Stomach (tissue), 9 donors: Measurements from ENCODE around the gene ZNF683. TPM values are rescaled to one million over a fixed set of nuclear protein-coding genes. Genes with fewer than 3 reads are reported as not detected.

Source experiments
- DNase-seq, 2 donors: peaks; one replicate each; pipeline versions ENCODE4 v3.0.0 to v3.0.0-alpha.2; 2013 to 2019
- H3K27ac ChIP-seq, 5 donors: fragments of 200-600 bp in 4 of 5; sonication (generic) in 4 of 5; one replicate each; pipeline ENCODE4 v1.5.1; 2013 to 2019; ENCODE audit warnings: mild to moderate bottlenecking in 1 of 5, moderate library complexity in 1 of 5
- H3K27me3 ChIP-seq, 3 donors: fragments of 200-600 bp; sonication (generic); one replicate each; pipeline ENCODE4 v1.5.1; 2017 to 2019; ENCODE audit warnings: mixed run types in 1 of 3
- H3K36me3 ChIP-seq, 4 donors: fragments of 200-600 bp; sonication (generic); 1 replicate in 3 of 4; 2 replicates in 1 of 4; pipeline ENCODE4 v1.5.1; 2016 to 2019
- H3K4me1 ChIP-seq, 4 donors: fragments of 200-600 bp; sonication (generic); one replicate each; pipeline ENCODE4 v1.5.1; 2016 to 2019
- H3K4me3 ChIP-seq, 4 donors: fragments of 200-600 bp; sonication (generic) in 3 of 4; one replicate each; pipeline ENCODE4 v1.5.1; 2016 to 2019; ENCODE audit warnings: mild to moderate bottlenecking in 1 of 4
- H3K9me3 ChIP-seq, 4 donors: fragments of 200-600 bp; sonication (generic); one replicate each; pipeline ENCODE4 v1.5.1; 2016 to 2019
- CTCF ChIP-seq, 7 experiments: fragments of 450-650 bp in 4 of 7; fragments of 200-600 bp in 3 of 7; sonication (generic) in 3 of 7; IDR thresholded peaks; one replicate each; pipeline ENCODE4 v1.5.1; 2016 to 2019; ENCODE audit warnings: antibody characterized with exemption in 7 of 7, control low read depth in 2 of 7, mild to moderate bottlenecking in 1 of 7
- EP300 ChIP-seq: sonication (generic); formaldehyde crosslinking; IDR thresholded peaks from one replicate; pipeline ENCODE4 v1.6.1; 2017; ENCODE audit warnings: antibody characterized with exemption
- POLR2A ChIP-seq, 4 donors: fragments of 450-650 bp; IDR thresholded peaks; one replicate each; pipeline ENCODE4 v1.6.1; 2016; ENCODE audit warnings: antibody characterized with exemption in 4 of 4, control low read depth in 2 of 4, mild to moderate bottlenecking in 1 of 4, moderate library complexity in 1 of 4
- POLR2AphosphoS5 ChIP-seq, 3 donors: sonication (generic); formaldehyde crosslinking; IDR thresholded peaks; one replicate each; pipeline ENCODE4 v1.6.1; 2016; ENCODE audit warnings: antibody characterized with exemption in 3 of 3
- WGBS, 5 donors: extraction: QIAGEN DNeasy Blood & Tissue Kit in 3 of 5; methylation state at CpG; one replicate each; pipeline versions ENCODE4 v1.1.5 to v1.1.7; 2013 to 2018; 5-methylcytosine and 5-hydroxymethylcytosine counted together
- intact Hi-C: fragments of 100-400 bp; cut with DNase I; formaldehyde crosslinking; loops from one replicate; pipeline ENCODE4 v1.15.1; 2023; ENCODE audit warnings: low total_unique reads
- polyA plus RNA-seq, 3 donors: library from polyadenylated mRNA; stranded (reverse); fragments of 200-250 nt; gene quantifications; one replicate each; pipeline ENCODE4 v1.2.3, GENCODE V29; 2013
- total RNA-seq, 5 donors: library from RNA; depleted of rRNA; stranded (reverse); fragments of >200 nt; gene quantifications; one replicate each; pipeline versions ENCODE4 v1.1.0 to v1.2.3, GENCODE V29; 2014 to 2016
- donor health status: healthy with polysubstance abuse.
- donor health status: Bipolar disorder and iron deficiency.
- donor health status: healthy.

Gene ZNF683
- total and polyA plus RNA-seq, 8 donors, result 0.25 to 3.6 (median 0.90) TPM; not detected in 4

GRCh38 chr1:26353210-26353859 is 19.2 kb downstream of the ZNF683 start:
- intact Hi-C loops, result no loop called here
- TF ChIP-seq CTCF (IDR thresholded peaks at IDR 0.05) (no peak), POLR2AphosphoS5 (IDR thresholded peaks at IDR 0.05) (no peak)
- DNase-seq, result no peak
- Histone ChIP-seq H3K4me3 (no peak overlapping the region), H3K27ac (no peak overlapping the region), H3K9me3 (no peaks in the 10 kb centered on the region), H3K4me1 (peaks cover 0 to 11% (median 0%) of the 10 kb centered on the region in 4 donors), H3K36me3 (no peaks in the 10 kb centered on the region), H3K27me3 (peaks cover 0 to 48% (median 0%) of the 10 kb centered on the region in 3 donors)
- 79 to 92% (median 89%) methylated on average over 4 of the region's 4 CpGs for WGBS, 5 donors

- 82 to 89% (median 85%) methylated on average over 5 of the region's 5 CpGs for WGBS, 5 donors
- Histone ChIP-seq H3K4me3 (no peak overlapping the region), H3K4me1 (peaks cover 0 to 6% (median 0%) of the 10 kb centered on the region in 4 donors), H3K27me3 (peaks cover 0 to 38% (median 0%) of the 10 kb centered on the region in 3 donors), H3K36me3 (no peaks in the 10 kb centered on the region), H3K27ac (no peak overlapping the region), H3K9me3 (no peaks in the 10 kb centered on the region)
- no peak for DNase-seq
- TF ChIP-seq CTCF (IDR thresholded peaks at IDR 0.05) (no peak), POLR2A (IDR thresholded peaks at IDR 0.05) (no peak), EP300 (no peak), POLR2AphosphoS5 (IDR thresholded peaks at IDR 0.05) (no peak)
- intact Hi-C loops, result no loop called here
These were observed 20.2 kb downstream of the ZNF683 start for GRCh38 chr1:26352338-26352679.

- H3K4me1 ChIP-seq, result peaks cover 0 to under 1% (median 0%) of the 10 kb centered on the region in 4 donors
- no peak overlapping the region for H3K4me3 ChIP-seq
- DNase-seq, result peak in 1 of 2 donors; percentile 61
- H3K27ac ChIP-seq, result no peak overlapping the region
- H3K9me3 ChIP-seq, result no peaks in the 10 kb centered on the region
- intact Hi-C loops, result no loop called here
- 74 to 82% (median 77%) methylated on average over 12 of the region's 12 CpGs for WGBS, 5 donors
- TF ChIP-seq CTCF (IDR thresholded peaks at IDR 0.05), result no peak
- no peak for TF ChIP-seq POLR2A (IDR thresholded peaks at IDR 0.05)
- no peak for TF ChIP-seq POLR2AphosphoS5 (IDR thresholded peaks at IDR 0.05)
- TF ChIP-seq EP300, result no peak
- H3K27me3 ChIP-seq, result peaks cover 0 to 32% (median 0%) of the 10 kb centered on the region in 3 donors
- no peaks in the 10 kb centered on the region for H3K36me3 ChIP-seq
These were observed 20.8 kb downstream of the ZNF683 start for GRCh38 chr1:26351590-26352337.

GRCh38 chr1:26350701-26351589 is 21.6 kb downstream of the ZNF683 start:
- DNase-seq, result peak in 1 of 2 donors; percentile 61
- WGBS, 5 donors, result 80 to 84% (median 83%) methylated on average over 8 to 9 of the region's 9 CpGs
- TF ChIP-seq EP300 (no peak), POLR2AphosphoS5 (IDR thresholded peaks at IDR 0.05) (no peak)
- intact Hi-C loops, result no loop called here
- no peaks in the 10 kb centered on the region for H3K9me3 ChIP-seq
- no peaks in the 10 kb centered on the region for H3K36me3 ChIP-seq
- H3K27ac ChIP-seq, result no peak overlapping the region
- peaks cover 0 to 25% (median 0%) of the 10 kb centered on the region in 3 donors for H3K27me3 ChIP-seq
- H3K4me1 ChIP-seq, result no peaks in the 10 kb centered on the region
- H3K4me3 ChIP-seq, result no peak overlapping the region
